B cell (primary cell): ENCODE results near the gene CCDC86. TPM values are rescaled to one million over a fixed set of nuclear protein-coding genes. Genes with fewer than 3 reads are reported as not detected.

Experiments
- ATAC-seq: fragments of 200-7000 bp; cut with Tn5 transposase; one replicate; pipeline ENCODE4 v1.10.0; 2021; ENCODE audit warnings: low read depth, mild to moderate bottlenecking, moderate number of reproducible peaks, moderate library complexity
- CTCF ChIA-PET: fragments of 350-600 bp; sonication (Branson Sonifier 250); formaldehyde crosslinking; loops from one replicate; lab custom pipeline; 2021; ENCODE audit warnings: antibody characterized with exemption, inconsistent platforms; lab: Charles Lee
- POLR2A ChIA-PET: fragments of 350-600 bp; sonication (Branson Sonifier 250); formaldehyde crosslinking; loops from one replicate; lab custom pipeline; 2021; ENCODE audit warnings: antibody characterized with exemption; lab: Charles Lee
- DNase-seq: peaks from one replicate; pipeline ENCODE4 v3.0.0; 2013
- H2AFZ ChIP-seq: 2 replicates; pipeline ENCODE4 v1.6.1; 2012; ENCODE audit warnings: mild to moderate bottlenecking, low read depth, low read length; ENCODE audit not compliant: insufficient read depth, poor library complexity, severe bottlenecking
- H3K27ac ChIP-seq, 2 donors: 1 replicate in 1 of 2; 2 replicates in 1 of 2; pipeline ENCODE4 v1.5.1; 2012 to 2013; ENCODE audit warnings: low read length in 2 of 2, mild to moderate bottlenecking in 2 of 2, moderate library complexity in 1 of 2
- H3K27me3 ChIP-seq, 4 experiments: fragments of 200-600 bp in 1 of 4; sonication (generic) in 1 of 4; replicated peaks in 1 of 4; 1 replicate in 2 of 4; 2 replicates in 2 of 4; pipeline versions ENCODE4 v1.6.1 to v1.7.0; 2013 to 2016; ENCODE audit warnings: low read length in 3 of 4, mild to moderate bottlenecking in 2 of 4, mixed read lengths in 1 of 4, moderate library complexity in 1 of 4; ENCODE audit not compliant: insufficient read depth in 4 of 4, control insufficient read depth in 3 of 4; ENCODE audit errors: control extremely low read depth in 1 of 4
- H3K36me3 ChIP-seq, 2 experiments: replicated peaks in 1 of 2; 1 replicate in 1 of 2; 2 replicates in 1 of 2; pipeline versions ENCODE4 v1.6.1 to v1.7.1; 2013; ENCODE audit warnings: low read length in 1 of 2; ENCODE audit not compliant: insufficient read depth in 2 of 2, control insufficient read depth in 1 of 2; ENCODE audit errors: control extremely low read depth in 1 of 2, extremely low read depth in 1 of 2
- H3K4me1 ChIP-seq, 2 donors: fragments of 200-600 bp in 1 of 2; sonication (generic) in 1 of 2; 1 replicate in 1 of 2; 2 replicates in 1 of 2; pipeline versions ENCODE4 v1.5.1 to v1.6.1; 2013 to 2017; ENCODE audit warnings: low read length in 2 of 2; ENCODE audit not compliant: control insufficient read depth in 2 of 2, insufficient read depth in 2 of 2
- H3K4me2 ChIP-seq: replicated peaks from 2 replicates; pipeline ENCODE3; 2012; ENCODE audit warnings: mild to moderate bottlenecking, low read depth, low read length; ENCODE audit not compliant: poor library complexity, severe bottlenecking
- H3K4me3 ChIP-seq, 5 experiments: fragments of 200-600 bp in 1 of 5; sonication (generic) in 1 of 5; 1 replicate in 3 of 5; 2 replicates in 2 of 5; pipeline versions ENCODE4 v1.5.1 to v1.7.0; 2011 to 2016; ENCODE audit warnings: low read length in 4 of 5, mild to moderate bottlenecking in 4 of 5, low read depth in 2 of 5, control low read depth in 1 of 5, moderate library complexity in 1 of 5; ENCODE audit not compliant: insufficient read depth in 1 of 5; ENCODE audit errors: control extremely low read depth in 1 of 5, extremely low read depth in 1 of 5
- H3K79me2 ChIP-seq: fragments of 200-600 bp; sonication (generic); one replicate; pipeline ENCODE4 v1.6.0; 2016; ENCODE audit warnings: low read length; ENCODE audit not compliant: control insufficient read depth, insufficient read depth
- H3K9ac ChIP-seq: fragments of 200-600 bp; sonication (generic); 2 replicates; pipeline ENCODE4 v1.6.1; 2017; ENCODE audit warnings: mild to moderate bottlenecking, low read length, moderate library complexity
- H3K9me3 ChIP-seq, 3 donors: one replicate each; pipeline versions ENCODE4 v1.6.1 to v1.7.1; 2013; ENCODE audit warnings: low read length in 2 of 3; ENCODE audit not compliant: control insufficient read depth in 2 of 3, insufficient read depth in 1 of 3; ENCODE audit errors: control extremely low read depth in 1 of 3
- H4K20me1 ChIP-seq: 2 replicates; pipeline ENCODE4 v1.6.0; 2012; ENCODE audit warnings: mild to moderate bottlenecking, low read length; ENCODE audit not compliant: insufficient read depth, control insufficient read depth, poor library complexity, severe bottlenecking
- H3K27ac Mint-ChIP-seq: one replicate; pipeline ENCODE4 v1.8.0; 2021; ENCODE audit warnings: mixed read lengths
- H3K27me3 Mint-ChIP-seq: one replicate; pipeline ENCODE4 v1.8.0; 2021; ENCODE audit warnings: mixed read lengths
- H3K4me1 Mint-ChIP-seq: one replicate; pipeline ENCODE4 v1.8.0; 2021; ENCODE audit warnings: mixed read lengths
- H3K4me3 Mint-ChIP-seq: one replicate; pipeline ENCODE4 v1.8.0; 2021; ENCODE audit warnings: mixed read lengths
- H3K9me3 Mint-ChIP-seq: one replicate; pipeline ENCODE4 v1.8.0; 2022; ENCODE audit warnings: mixed read lengths; ENCODE audit not compliant: insufficient read depth
- EZH2 ChIP-seq: IDR thresholded peaks from 2 replicates; pipeline ENCODE4 v1.6.1; 2012; ENCODE audit warnings: borderline replicate concordance, low read depth, mild to moderate bottlenecking, moderate library complexity, low read length; ENCODE audit not compliant: insufficient read depth, poor library complexity, severe bottlenecking
- WGBS: methylation state at CpG from one replicate; pipeline ENCODE4 v1.1.5; 2013; ENCODE audit warnings: missing lambda C conversion rate; ENCODE audit not compliant: insufficient coverage; 5-methylcytosine and 5-hydroxymethylcytosine counted together
- intact Hi-C: fragments of 100-400 bp; cut with micrococcal nuclease; formaldehyde crosslinking; loops from one replicate; pipeline ENCODE4 v1.10.0; 2022
- polyA plus RNA-seq: library from polyadenylated mRNA; depleted of rRNA; stranded (reverse); fragments of >200 nt; gene quantifications from 2 replicates; pipeline ENCODE4 v1.2.3, GENCODE V29; 2012
- total RNA-seq, 2 donors: library from RNA; stranded (reverse); fragments of 120-200 nt in 1 of 2; gene quantifications; 1 replicate in 1 of 2; 2 replicates in 1 of 2; pipeline versions ENCODE4 v1.2.3 to v1.2.4, GENCODE V29; 2013 to 2022
- TF ChIP-seq, protein P1 (sequence below): fragments of 200-600 bp; IDR thresholded peaks from one replicate; pipeline ENCODE4 v1.8.0; 2022; ENCODE audit warnings: antibody characterized with exemption, mild to moderate bottlenecking

CCDC86 gene
- total and polyA plus RNA-seq, 2 donors (not counting 1 experiment from before 2014, with no cell fraction given), result 10.5 to 12.4 TPM

DNA sequence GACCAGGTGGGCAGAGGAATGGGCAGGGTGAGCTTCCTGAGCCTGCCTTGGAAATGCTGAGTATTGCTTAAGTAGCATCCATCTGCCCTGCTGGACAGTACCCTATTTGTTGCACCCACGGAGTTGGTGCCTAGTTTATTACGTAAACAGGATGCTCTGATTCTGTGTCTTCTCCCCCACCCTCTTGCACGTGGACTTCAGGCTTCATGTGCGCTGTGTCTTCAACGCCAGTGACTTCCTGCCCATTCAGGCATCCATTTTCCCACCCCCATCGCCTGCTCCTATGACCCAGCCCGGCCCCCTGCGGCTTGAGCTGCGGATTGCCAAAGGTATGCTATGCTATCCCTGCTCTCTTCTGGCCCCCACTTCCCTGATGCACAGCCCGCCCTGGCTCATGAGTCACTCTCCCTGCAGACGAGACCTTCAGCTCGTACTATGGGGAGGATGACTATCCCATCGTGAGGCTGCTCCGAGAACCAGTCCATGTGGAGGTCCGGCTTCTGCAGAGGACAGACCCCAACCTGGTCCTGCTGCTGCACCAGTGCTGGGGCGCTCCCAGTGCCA, 31.1 kb downstream of the CCDC86 start:
- no peak overlapping the region for H3K27ac Mint-ChIP-seq
- ATAC-seq, result no peak

DNA sequence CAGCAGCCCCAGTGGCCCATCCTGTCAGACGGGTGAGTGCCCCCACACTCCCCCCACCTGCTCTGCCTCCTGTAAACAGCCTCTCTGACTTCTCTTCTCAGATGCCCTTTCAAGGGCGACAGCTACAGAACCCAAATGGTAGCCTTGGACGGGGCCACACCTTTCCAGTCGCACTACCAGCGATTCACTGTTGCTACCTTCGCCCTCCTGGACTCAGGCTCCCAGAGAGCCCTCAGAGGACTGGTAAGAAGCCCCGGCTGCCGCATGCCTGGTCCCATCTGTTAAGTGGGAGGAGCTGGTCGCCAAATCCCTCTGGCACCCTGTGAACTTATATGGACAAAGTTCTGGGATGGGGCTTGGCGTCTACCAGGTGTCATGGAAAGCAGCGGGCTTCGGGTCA, 31.6 kb downstream of the CCDC86 start:
- Histone ChIP-seq H4K20me1 (no peaks in the 10 kb centered on the region), H3K4me1 (no peaks in the 10 kb centered on the region), H3K79me2 (no peaks in the 10 kb centered on the region), H3K4me2 (no peak overlapping the region), H2AFZ (no peak overlapping the region), H3K9ac (no peak overlapping the region), H3K27ac (no peak overlapping the region), H3K27me3 (no peaks in the 10 kb centered on the region), H3K9me3 (no peaks in the 10 kb centered on the region), H3K4me3 (no peak overlapping the region), H3K36me3 (peaks cover 0 to under 1% of the 10 kb centered on the region in 2 experiments)
- intact Hi-C loops, result no loop called here
- CTCF ChIA-PET, result no interaction called here
- ATAC-seq, result no peak
- Mint-ChIP-seq H3K4me1 (no peaks in the 10 kb centered on the region), H3K27me3 (no peaks in the 10 kb centered on the region), H3K4me3 (no peak overlapping the region), H3K27ac (no peak overlapping the region), H3K9me3 (no peaks in the 10 kb centered on the region)
- no peak for DNase-seq
- POLR2A ChIA-PET, result no interaction called here
- no peak for TF ChIP-seq EZH2
- TF ChIP-seq, protein P1, sequence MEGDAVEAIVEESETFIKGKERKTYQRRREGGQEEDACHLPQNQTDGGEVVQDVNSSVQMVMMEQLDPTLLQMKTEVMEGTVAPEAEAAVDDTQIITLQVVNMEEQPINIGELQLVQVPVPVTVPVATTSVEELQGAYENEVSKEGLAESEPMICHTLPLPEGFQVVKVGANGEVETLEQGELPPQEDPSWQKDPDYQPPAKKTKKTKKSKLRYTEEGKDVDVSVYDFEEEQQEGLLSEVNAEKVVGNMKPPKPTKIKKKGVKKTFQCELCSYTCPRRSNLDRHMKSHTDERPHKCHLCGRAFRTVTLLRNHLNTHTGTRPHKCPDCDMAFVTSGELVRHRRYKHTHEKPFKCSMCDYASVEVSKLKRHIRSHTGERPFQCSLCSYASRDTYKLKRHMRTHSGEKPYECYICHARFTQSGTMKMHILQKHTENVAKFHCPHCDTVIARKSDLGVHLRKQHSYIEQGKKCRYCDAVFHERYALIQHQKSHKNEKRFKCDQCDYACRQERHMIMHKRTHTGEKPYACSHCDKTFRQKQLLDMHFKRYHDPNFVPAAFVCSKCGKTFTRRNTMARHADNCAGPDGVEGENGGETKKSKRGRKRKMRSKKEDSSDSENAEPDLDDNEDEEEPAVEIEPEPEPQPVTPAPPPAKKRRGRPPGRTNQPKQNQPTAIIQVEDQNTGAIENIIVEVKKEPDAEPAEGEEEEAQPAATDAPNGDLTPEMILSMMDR, result no peak
- 95% methylated on average over 9 of the region's 12 CpGs for WGBS

More for the DNA sequence above, 31.1 kb downstream of the CCDC86 start:
- H3K9ac ChIP-seq, result no peak overlapping the region
- no peak for TF ChIP-seq EZH2
- TF ChIP-seq, protein P1, result no peak
- intact Hi-C loops, result no loop called here
- Mint-ChIP-seq H3K4me3 (no peak overlapping the region), H3K4me1 (no peaks in the 10 kb centered on the region), H3K9me3 (no peaks in the 10 kb centered on the region), H3K27me3 (no peaks in the 10 kb centered on the region)
- no peaks in the 10 kb centered on the region for H3K79me2 ChIP-seq
- no peak overlapping the region for H3K4me2 ChIP-seq
- POLR2A ChIA-PET, result no interaction called here
- no peaks in the 10 kb centered on the region for H3K9me3 ChIP-seq
- no peaks in the 10 kb centered on the region for H3K27me3 ChIP-seq
- no peak for DNase-seq
- no peak overlapping the region for H3K4me3 ChIP-seq
- CTCF ChIA-PET, result no interaction called here
- H3K36me3 ChIP-seq, result no peaks in the 10 kb centered on the region
- H3K27ac ChIP-seq, result no peak overlapping the region
- H4K20me1 ChIP-seq, result no peaks in the 10 kb centered on the region
- WGBS, result 95% methylated on average over 16 of the region's 16 CpGs
- H3K4me1 ChIP-seq, result no peaks in the 10 kb centered on the region
- H2AFZ ChIP-seq, result no peak overlapping the region
